ENCODE data around the gene SYTL1. TPM values are rescaled to one million over a fixed set of nuclear protein-coding genes. Genes with fewer than 3 reads are reported as not detected.

Gene SYTL1
- total and polyA plus RNA-seq, 9 of the 15 experiments (the other 6 are each of a cell fraction or from before 2014, with no cell fraction given): 0.04 to 9.3 (median 1.7) TPM

GRCh38 chr1:27332536-27333281 is 9.1 kb upstream of the SYTL1 start:
- 58% methylated on average over 11 of the region's 11 CpGs for WGBS (ENCODE audit: insufficient coverage, low coverage, missing lambda C conversion rate)
- peaks cover 16% of the 10 kb centered on the region for H4K20me1 ChIP-seq (replicated peaks; ENCODE audit: control insufficient read depth, insufficient read depth, low read length)
- TF ChIP-seq HDGF (IDR thresholded peaks at IDR 0.05) (peak; percentile 83; the same call in 1 of the 2 replicates), CTCF (IDR thresholded peaks at IDR 0.05 in 2 of 3, conservative IDR thresholded peaks at IDR 0.05 in 1 of 3; ENCODE audit: insufficient read depth in 2 of 3, low read depth in 1 of 3, low read length in 3 of 3) (peak; percentile 88 to 96 (median 90)), YY1 (IDR thresholded peaks at IDR 0.05; ENCODE audit: borderline replicate concordance in 1 of 3, control insufficient read depth in 1 of 3, extremely low read depth in 1 of 3, insufficient read depth in 3 of 3, insufficient read length in 1 of 3, insufficient replicate concordance in 2 of 3, low read depth in 1 of 3, low read length in 2 of 3) (peak in 2 of 3 experiments; percentile 8 to 9), ARID3B (CRISPR knock-in tag; IDR thresholded peaks at IDR 0.05; ENCODE audit: borderline replicate concordance) (no peak), CEBPB (tag; IDR thresholded peaks at IDR 0.05) (peak; percentile 77), MAX (CRISPR knock-in tag; IDR thresholded peaks at IDR 0.05) (peak; percentile 45; the same call in 1 of the 2 replicates), CREB1 (IDR thresholded peaks at IDR 0.05) (no peak), CREB1 (CRISPR knock-in tag; IDR thresholded peaks at IDR 0.05) (0 out of 2 replicates have a peak, but pooled peaks have one; percentile 16), RAD21 (CRISPR knock-in tag; conservative IDR thresholded peaks at IDR 0.05 in 1 of 2, IDR thresholded peaks at IDR 0.05 in 1 of 2) (peak; percentile 26 to 75; a peak in 3 of 4 replicates), HMGXB4 (CRISPR knock-in tag; IDR thresholded peaks at IDR 0.05) (0 out of 2 replicates have a peak, but pooled peaks have one; percentile 59), RBFOX2 (IDR thresholded peaks at IDR 0.05; ENCODE audit: low read depth, low read length) (0 out of 2 replicates have a peak, but pooled peaks have one; percentile 28)

More at GRCh38 chr1:27332536-27333281, 9.1 kb upstream of the SYTL1 start:
- Histone ChIP-seq H3K4me1 (replicated peaks in 1 of 2; ENCODE audit: control insufficient read depth in 2 of 2, insufficient read depth in 2 of 2, low read length in 2 of 2) (peaks cover 0 to 12% of the 10 kb centered on the region in 2 experiments; a peak in 2 of 5 replicates), H3K9me1 (ENCODE audit: control insufficient read depth, insufficient read depth, low read length) (no peaks in the 10 kb centered on the region), H3K79me2 (ENCODE audit: control insufficient read depth, insufficient read depth, low read length) (peaks cover 22% of the 10 kb centered on the region), H3K27me3 (ENCODE audit: control insufficient read depth in 2 of 2, insufficient read depth in 2 of 2, low read length in 2 of 2) (no peaks in the 10 kb centered on the region), H3K36me3 (ENCODE audit: control insufficient read depth, insufficient read depth, low read length) (peaks cover 84% of the 10 kb centered on the region; the same call in 2 of the 3 replicates), H2AFZ (ENCODE audit: low read depth, low read length) (no peak overlapping the region), H3K4me3 (no peak overlapping the region), H3K27ac (ENCODE audit: extremely low read depth, low read depth, low read length) (no peak overlapping the region; the same call in 2 of the 3 replicates), H3K4me2 (ENCODE audit: insufficient read depth, low read length) (no peak overlapping the region), H3K9me3 (replicated peaks; ENCODE audit: control insufficient read depth, insufficient read depth, low read depth, low read length) (no peaks in the 10 kb centered on the region), H3K9ac (ENCODE audit: insufficient read depth in 1 of 2, low read depth in 2 of 2, low read length in 2 of 2) (peak overlapping the region in 1 of 2 experiments; percentile 15; a peak in 2 of 4 replicates)
- in situ Hi-C loops (cut with MboI): no loop called here
- ChIA-PET CTCF (ENCODE audit: low intra/inter-chr PET ratio) (interaction anchor here (0.7 to 1.9 kb wide), 6 partner anchors 9 to 274 kb away, joined by 3 to 7 read pairs (median 4); partner anchors contain the start of genes MAP3K6 and SYTL1), POLR2A (interaction anchor here (0.6 to 2.5 kb wide), 13 partner anchors 9 to 104 kb away, joined by 3 to 23 read pairs (median 4); partner anchors contain the start of genes MAP3K6 and TMEM222)
- intact Hi-C loops (cut with micrococcal nuclease): loop anchor here (1.0 to 2.0 kb wide), 2 partner anchors 40 to 62 kb away; no protein-coding TSS in a partner anchor
- FAIRE-seq (peak; percentile 85), ATAC-seq (peak; percentile 95), DNase-seq (ENCODE audit: extremely low read depth in 1 of 4, low spot score in 3 of 4) (peak; percentile 76 to 85 (median 80))
- no TSS peak for BruUV-seq (replicated peaks)

Data from K562 (cell line).